Ishikawa (cell line): ENCODE data around the gene CRTAP.

ENCODE experiments used
- CEBPB ChIP-seq: IDR thresholded peaks from 2 replicates; pipeline ENCODE4 v1.6.1; 2012
- CREB1 ChIP-seq: IDR thresholded peaks from 2 replicates; pipeline ENCODE4 v1.6.1; 2012; ENCODE audit warnings: low read depth
- EGR1 ChIP-seq: IDR thresholded peaks from 2 replicates; pipeline ENCODE4 v1.6.1; 2012
- EP300 ChIP-seq: IDR thresholded peaks from 2 replicates; pipeline ENCODE4 v1.6.1; 2012; ENCODE audit warnings: borderline replicate concordance
- FOXM1 ChIP-seq: IDR thresholded peaks from 2 replicates; pipeline ENCODE4 v1.6.1; 2012; ENCODE audit warnings: low read depth, borderline replicate concordance
- MAX ChIP-seq: IDR thresholded peaks from 2 replicates; pipeline ENCODE4 v1.6.1; 2012
- NFIC ChIP-seq: IDR thresholded peaks from 2 replicates; pipeline ENCODE4 v1.6.1; 2012
- RAD21 ChIP-seq: IDR thresholded peaks from 2 replicates; pipeline ENCODE4 v1.6.1; 2012; ENCODE audit warnings: low read depth
- REST ChIP-seq: IDR thresholded peaks from 2 replicates; pipeline ENCODE4 v1.6.1; 2012; ENCODE audit warnings: low read depth, mild to moderate bottlenecking
- TAF1 ChIP-seq: IDR thresholded peaks from 2 replicates; pipeline ENCODE4 v1.6.1; 2012; ENCODE audit warnings: low read depth, mild to moderate bottlenecking
- TCF12 ChIP-seq: IDR thresholded peaks from 2 replicates; pipeline ENCODE4 v1.6.1; 2012; ENCODE audit warnings: low read depth
- TEAD4 ChIP-seq: IDR thresholded peaks from 2 replicates; pipeline ENCODE4 v1.6.1; 2012
- USF1 ChIP-seq: IDR thresholded peaks from 2 replicates; pipeline ENCODE4 v1.6.1; 2012
- YY1 ChIP-seq: IDR thresholded peaks from 2 replicates; pipeline ENCODE4 v1.6.1; 2012; ENCODE audit warnings: low read depth
- ZBTB7A ChIP-seq: IDR thresholded peaks from 2 replicates; pipeline ENCODE4 v1.6.1; 2012; ENCODE audit warnings: low read depth

Gene CRTAP

GRCh38 chr3:33187368-33187634 is 73.5 kb downstream of the CRTAP start:
- TF ChIP-seq USF1 (no peak), TAF1 (no peak), FOXM1 (no peak), EGR1 (no peak), YY1 (no peak), TEAD4 (no peak), MAX (no peak), REST (no peak), EP300 (no peak), RAD21 (no peak), NFIC (no peak)

- no peak for TF ChIP-seq CEBPB
- TF ChIP-seq FOXM1, result no peak
- TF ChIP-seq NFIC, result no peak
- no peak for TF ChIP-seq USF1
- no peak for TF ChIP-seq CREB1
- no peak for TF ChIP-seq TEAD4
- no peak for TF ChIP-seq MAX
- TF ChIP-seq REST, result no peak
- no peak for TF ChIP-seq EGR1
- TF ChIP-seq YY1, result no peak
- TF ChIP-seq TAF1, result no peak
- TF ChIP-seq RAD21, result no peak
- TF ChIP-seq EP300, result no peak
- no peak for TF ChIP-seq ZBTB7A
- no peak for TF ChIP-seq TCF12
Observed at GRCh38 chr3:33194303-33194702, 80.5 kb downstream of the CRTAP start.

GRCh38 chr3:33196538-33196937 is 82.7 kb downstream of the CRTAP start:
- TF ChIP-seq USF1 (no peak), ZBTB7A (no peak), TEAD4 (no peak), YY1 (no peak), CEBPB (no peak), CREB1 (no peak), RAD21 (no peak), MAX (no peak), REST (no peak), EP300 (no peak), TCF12 (no peak), NFIC (no peak), TAF1 (no peak), EGR1 (no peak)
